Liver (tissue), 9 donors: Measurements from ENCODE around the gene PXDN. TPM values are rescaled to one million over a fixed set of nuclear protein-coding genes. Genes with fewer than 3 reads are reported as not detected.

ENCODE experiments used
- DNase-seq: peaks from one replicate; pipeline ENCODE4 v3.0.0-alpha.2; 2017; ENCODE audit warnings: low spot score
- H3K27ac ChIP-seq, 2 donors: one replicate each; pipeline ENCODE4 v1.7.0; 2013; ENCODE audit warnings: inconsistent platforms in 2 of 2, low read length in 2 of 2, control low read depth in 1 of 2, low read depth in 1 of 2, mild to moderate bottlenecking in 1 of 2
- H3K27me3 ChIP-seq, 4 donors: one replicate each; pipeline versions ENCODE4 v1.6.1 to v1.7.0; 2013; ENCODE audit warnings: low read length in 3 of 4, inconsistent platforms in 1 of 4, mild to moderate bottlenecking in 1 of 4, moderate library complexity in 1 of 4; ENCODE audit not compliant: control insufficient read depth in 4 of 4, insufficient read depth in 4 of 4
- H3K36me3 ChIP-seq, 4 donors: one replicate each; pipeline versions ENCODE4 v1.6.1 to v1.7.0; 2013; ENCODE audit warnings: low read length in 3 of 4, mild to moderate bottlenecking in 3 of 4, low read depth in 1 of 4, moderate library complexity in 1 of 4; ENCODE audit not compliant: control insufficient read depth in 4 of 4, insufficient read depth in 3 of 4
- H3K4me1 ChIP-seq, 4 donors: one replicate each; pipeline versions ENCODE4 v1.6.1 to v1.7.0; 2013; ENCODE audit warnings: low read length in 3 of 4, mild to moderate bottlenecking in 3 of 4, moderate library complexity in 1 of 4; ENCODE audit not compliant: control insufficient read depth in 4 of 4, insufficient read depth in 4 of 4
- H3K4me3 ChIP-seq, 3 donors: one replicate each; pipeline versions ENCODE4 v1.6.1 to v1.7.0; 2013; ENCODE audit warnings: low read length in 3 of 3, control low read depth in 1 of 3, low read depth in 1 of 3, mild to moderate bottlenecking in 1 of 3
- H3K9ac ChIP-seq, 2 donors: one replicate each; pipeline ENCODE4 v1.7.0; 2013; ENCODE audit warnings: low read length in 2 of 2, mild to moderate bottlenecking in 2 of 2, moderate library complexity in 2 of 2, control low read depth in 1 of 2, low read depth in 1 of 2
- H3K9me3 ChIP-seq, 4 donors: one replicate each; pipeline versions ENCODE4 v1.6.1 to v1.7.0; 2013; ENCODE audit warnings: low read length in 3 of 4; ENCODE audit not compliant: control insufficient read depth in 4 of 4
- ATF3 ChIP-seq: IDR thresholded peaks from 2 replicates; pipeline ENCODE4 v1.6.1; 2016; ENCODE audit warnings: antibody characterized with exemption
- EGR1 ChIP-seq, 2 donors: IDR thresholded peaks; 2 replicates each; pipeline ENCODE4 v1.6.1; 2016 to 2018; ENCODE audit warnings: antibody characterized with exemption in 2 of 2, low read depth in 2 of 2
- FOXA2 ChIP-seq: IDR thresholded peaks from 2 replicates; pipeline ENCODE4 v1.6.1; 2016; ENCODE audit warnings: antibody characterized with exemption
- GABPA ChIP-seq, 2 donors: IDR thresholded peaks in 1 of 2; conservative IDR thresholded peaks in 1 of 2; 2 replicates each; pipeline ENCODE4 v1.6.1; 2016; ENCODE audit warnings: antibody characterized with exemption in 2 of 2, mild to moderate bottlenecking in 1 of 2, moderate library complexity in 1 of 2
- HNF4A ChIP-seq, 2 donors: conservative IDR thresholded peaks; 2 replicates each; pipeline ENCODE4 v1.6.1; 2016; ENCODE audit warnings: antibody characterized with exemption in 2 of 2, mild to moderate bottlenecking in 2 of 2
- HNF4G ChIP-seq: IDR thresholded peaks from 2 replicates; pipeline ENCODE4 v1.6.1; 2016; ENCODE audit warnings: antibody characterized with exemption
- JUND ChIP-seq, 2 donors: IDR thresholded peaks; 2 replicates each; pipeline ENCODE4 v1.6.1; 2016; ENCODE audit warnings: antibody characterized with exemption in 2 of 2
- MAX ChIP-seq: IDR thresholded peaks from 2 replicates; pipeline ENCODE4 v1.6.1; 2016; ENCODE audit warnings: antibody characterized with exemption
- NR2F2 ChIP-seq: IDR thresholded peaks from 2 replicates; pipeline ENCODE4 v1.6.1; 2016; ENCODE audit warnings: antibody characterized with exemption
- RAD21 ChIP-seq, 2 donors: IDR thresholded peaks; 2 replicates each; pipeline ENCODE4 v1.6.1; 2016; ENCODE audit warnings: antibody characterized with exemption in 2 of 2, mild to moderate bottlenecking in 2 of 2
- REST ChIP-seq: IDR thresholded peaks from 2 replicates; pipeline ENCODE4 v1.6.1; 2016; ENCODE audit warnings: antibody characterized with exemption, mild to moderate bottlenecking
- RXRA ChIP-seq, 2 donors: IDR thresholded peaks; 2 replicates each; pipeline ENCODE4 v1.6.1; 2017 to 2018; ENCODE audit warnings: antibody characterized with exemption in 2 of 2, mild to moderate bottlenecking in 1 of 2
- SP1 ChIP-seq: IDR thresholded peaks from 2 replicates; pipeline ENCODE4 v1.6.1; 2018; ENCODE audit warnings: antibody characterized with exemption, mild to moderate bottlenecking
- TAF1 ChIP-seq: conservative IDR thresholded peaks from 2 replicates; pipeline ENCODE4 v1.6.1; 2016; ENCODE audit warnings: antibody characterized with exemption, mild to moderate bottlenecking
- YY1 ChIP-seq: IDR thresholded peaks from 2 replicates; pipeline ENCODE4 v1.6.1; 2016; ENCODE audit warnings: antibody characterized with exemption, mild to moderate bottlenecking
- ZBTB33 ChIP-seq: IDR thresholded peaks from 2 replicates; pipeline ENCODE4 v1.6.1; 2016; ENCODE audit warnings: antibody characterized with exemption
- WGBS: extraction: QIAGEN DNeasy Blood & Tissue Kit; methylation state at CpG from one replicate; pipeline ENCODE4 v1.1.7; 2013; 5-methylcytosine and 5-hydroxymethylcytosine counted together
- polyA plus RNA-seq, 2 donors: library from polyadenylated mRNA; stranded (reverse) in 1 of 2; unstranded in 1 of 2; fragments of 200-250 nt in 1 of 2; fragments of >200 nt in 1 of 2; fragmentation: Nextera tagmentation in 1 of 2; extraction: Ambion mirVana in 1 of 2; gene quantifications; one replicate each; pipeline versions ENCODE4 v1.2.1 to v1.2.3, GENCODE V29; 2013 to 2015
- total RNA-seq, 2 donors: library from RNA; depleted of rRNA; stranded (reverse); fragments of >200 nt; gene quantifications; one replicate each; pipeline ENCODE4 v1.2.3, GENCODE V29; 2014
- TF ChIP-seq, protein P1 (sequence below): fragments of 150-350 bp; IDR thresholded peaks from 2 replicates; pipeline ENCODE4 v1.5.1; 2017; ENCODE audit warnings: improper control_type of control experiment, low read depth, low read length; ENCODE audit not compliant: missing input control
- donor health status: healthy.
- donor health status: healthy.
- donor health status: healthy.
- donor health status: healthy.
- donor health status: healthy.

Gene PXDN
- total and polyA plus RNA-seq, 4 donors = 4.2 to 21.5 (median 16.9) TPM

DNA sequence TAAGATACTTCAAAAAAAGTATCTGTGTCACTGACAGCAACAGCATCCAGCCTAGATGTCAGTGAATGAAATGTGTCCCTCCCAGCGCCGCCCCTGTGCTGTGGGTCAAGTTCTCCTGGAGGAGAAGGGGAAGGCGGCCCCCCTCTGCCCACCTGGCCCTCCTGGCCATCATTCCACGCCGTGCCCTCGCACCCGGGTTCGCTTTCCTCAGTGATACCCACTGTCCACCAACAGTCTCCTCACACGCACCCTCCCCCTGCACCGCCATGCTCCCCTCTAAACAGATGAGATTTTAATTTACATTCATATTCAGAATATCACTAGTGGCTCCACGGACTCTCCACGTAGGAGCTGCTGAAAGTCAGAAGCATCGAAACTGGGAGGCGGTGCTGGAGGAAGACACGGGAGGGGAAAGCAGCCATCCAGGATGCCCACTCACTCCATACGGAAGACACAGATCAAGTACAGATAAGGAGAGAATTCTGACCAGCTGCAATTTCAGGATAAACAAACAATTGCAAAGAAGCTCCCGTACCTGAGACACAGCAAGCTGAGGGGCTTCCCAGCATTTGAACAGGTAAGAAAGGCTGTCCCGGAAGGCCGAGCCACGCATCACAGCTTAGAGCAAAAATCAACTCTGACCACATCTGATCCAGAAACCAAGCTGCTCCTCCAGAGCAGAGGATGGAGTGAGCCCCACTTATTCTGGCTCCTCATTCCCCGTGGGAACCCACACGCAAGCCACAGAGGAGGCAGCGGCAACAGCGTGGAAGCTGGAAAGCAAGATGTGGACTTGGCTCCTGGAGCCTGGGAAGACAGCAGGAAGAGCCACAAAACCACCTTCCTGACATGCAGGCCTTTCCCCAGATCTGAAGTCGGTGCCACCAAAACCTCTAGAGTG lies 49.7 kb downstream of the PXDN start:
- no peak for DNase-seq
- H3K27me3 ChIP-seq = no peaks in the 10 kb centered on the region
- H3K9me3 ChIP-seq = no peaks in the 10 kb centered on the region
- TF ChIP-seq JUND (IDR thresholded peaks at IDR 0.05) = no peak
- no peak for TF ChIP-seq GABPA (IDR thresholded peaks at IDR 0.05 in 1 of 2, conservative IDR thresholded peaks at IDR 0.05 in 1 of 2)
- no peak for TF ChIP-seq ATF3
- TF ChIP-seq TAF1 = no peak
- no peak for TF ChIP-seq FOXA2
- no peak for TF ChIP-seq EGR1 (IDR thresholded peaks at IDR 0.05; ENCODE audit: low read depth in 2 of 2)
- TF ChIP-seq RXRA (IDR thresholded peaks at IDR 0.05) = no peak
- no peak for TF ChIP-seq ZBTB33
- TF ChIP-seq SP1 = no peak
- TF ChIP-seq HNF4A (conservative IDR thresholded peaks at IDR 0.05) = no peak
- no peak for TF ChIP-seq MAX
- no peak for TF ChIP-seq RAD21 (IDR thresholded peaks at IDR 0.05)
- no peak for TF ChIP-seq NR2F2
- TF ChIP-seq HNF4G = no peak
- TF ChIP-seq YY1 = no peak
- TF ChIP-seq, protein P1, sequence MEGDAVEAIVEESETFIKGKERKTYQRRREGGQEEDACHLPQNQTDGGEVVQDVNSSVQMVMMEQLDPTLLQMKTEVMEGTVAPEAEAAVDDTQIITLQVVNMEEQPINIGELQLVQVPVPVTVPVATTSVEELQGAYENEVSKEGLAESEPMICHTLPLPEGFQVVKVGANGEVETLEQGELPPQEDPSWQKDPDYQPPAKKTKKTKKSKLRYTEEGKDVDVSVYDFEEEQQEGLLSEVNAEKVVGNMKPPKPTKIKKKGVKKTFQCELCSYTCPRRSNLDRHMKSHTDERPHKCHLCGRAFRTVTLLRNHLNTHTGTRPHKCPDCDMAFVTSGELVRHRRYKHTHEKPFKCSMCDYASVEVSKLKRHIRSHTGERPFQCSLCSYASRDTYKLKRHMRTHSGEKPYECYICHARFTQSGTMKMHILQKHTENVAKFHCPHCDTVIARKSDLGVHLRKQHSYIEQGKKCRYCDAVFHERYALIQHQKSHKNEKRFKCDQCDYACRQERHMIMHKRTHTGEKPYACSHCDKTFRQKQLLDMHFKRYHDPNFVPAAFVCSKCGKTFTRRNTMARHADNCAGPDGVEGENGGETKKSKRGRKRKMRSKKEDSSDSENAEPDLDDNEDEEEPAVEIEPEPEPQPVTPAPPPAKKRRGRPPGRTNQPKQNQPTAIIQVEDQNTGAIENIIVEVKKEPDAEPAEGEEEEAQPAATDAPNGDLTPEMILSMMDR = no peak
- no peak for TF ChIP-seq REST
- no peaks in the 10 kb centered on the region for H3K36me3 ChIP-seq
- 81% methylated on average over 25 of the region's 25 CpGs for WGBS
- H3K9ac ChIP-seq = no peak overlapping the region
- no peaks in the 10 kb centered on the region for H3K4me1 ChIP-seq
- no peak overlapping the region for H3K4me3 ChIP-seq
- no peak overlapping the region for H3K27ac ChIP-seq
